Right lung (tissue), 5 donors: ENCODE results near the gene BEAN1. TPM values are rescaled to one million over a fixed set of nuclear protein-coding genes. Genes with fewer than 3 reads are reported as not detected.
A peak's percentile ranks its signal among the peaks of the same experiment; 100 is the strongest.
"Not testable (repeated sequence)": the region's sequence is repeated elsewhere in the genome, so short reads cannot be mapped to it uniquely, and the experiment has no call there.

Experiments
- DNase-seq, 2 donors: peaks; one replicate each; pipeline ENCODE4 v3.0.0-alpha.2; 2013
- polyA plus RNA-seq, 5 donors: library from polyadenylated mRNA; unstranded; fragments of 120-200 nt; gene quantifications; one replicate each; pipeline versions ENCODE4 v1.2.1 to v1.2.3, GENCODE V29; 2013; ENCODE audit warnings: inconsistent platforms in 1 of 5, low replicate concordance in 1 of 5; ENCODE audit not compliant: insufficient read length in 5 of 5, insufficient read depth in 1 of 5

BEAN1 gene
- polyA plus RNA-seq, 5 donors: 9.0 to 12.7 (median 10.6) TPM

- DNase-seq: peak; percentile 65 to 72
Observed at GRCh38 chr16:66483689-66484452, 56.8 kb downstream of the BEAN1 start.

GRCh38 chr16:66484453-66485213 lies 57.5 kb downstream of the BEAN1 start:
- no peak for DNase-seq

- DNase-seq: no peak
Observed at GRCh38 chr16:66485376-66485775, 58.3 kb downstream of the BEAN1 start.

GRCh38 chr16:66486199-66486772 lies 59.2 kb downstream of the BEAN1 start:
- DNase-seq: no peak

GRCh38 chr16:66486773-66487579 lies 59.9 kb downstream of the BEAN1 start:
- DNase-seq: peak; percentile 66 to 76

GRCh38 chr16:66487580-66488275 lies 60.6 kb downstream of the BEAN1 start:
- DNase-seq: no peak

GRCh38 chr16:66488505-66488904 lies 61.4 kb downstream of the BEAN1 start:
- DNase-seq: no peak

- DNase-seq: no peak
Observed at GRCh38 chr16:66489385-66489784, 62.3 kb downstream of the BEAN1 start.

- DNase-seq: no peak
Observed at GRCh38 chr16:66489818-66490217, 62.7 kb downstream of the BEAN1 start.

- DNase-seq: no peak
Observed at GRCh38 chr16:66490774-66491715, 64.0 kb downstream of the BEAN1 start.

GRCh38 chr16:66491716-66492064 lies 64.6 kb downstream of the BEAN1 start:
- DNase-seq: no peak

- DNase-seq: no peak
Observed at GRCh38 chr16:66493490-66494401, 66.7 kb downstream of the BEAN1 start.

GRCh38 chr16:66494916-66495315 lies 67.8 kb downstream of the BEAN1 start:
- DNase-seq: no peak

- no peak for DNase-seq
Observed at GRCh38 chr16:66495440-66495839, 68.3 kb downstream of the BEAN1 start.

GRCh38 chr16:66496226-66496625 lies 69.1 kb downstream of the BEAN1 start:
- DNase-seq: not testable (repeated sequence)

GRCh38 chr16:66497921-66498320 lies 70.8 kb downstream of the BEAN1 start:
- not testable (repeated sequence) for DNase-seq

- DNase-seq: not testable (repeated sequence)
Observed at GRCh38 chr16:66501563-66501962, 74.5 kb downstream of the BEAN1 start.

- no peak for DNase-seq
Observed at GRCh38 chr16:66502020-66502913, 75.2 kb downstream of the BEAN1 start.
